Gastrocnemius medialis (tissue), 4 donors: ENCODE measurements around the gene DPYD. TPM values are rescaled to one million over a fixed set of nuclear protein-coding genes. Genes with fewer than 3 reads are reported as not detected.

Experiments
- ATAC-seq, 2 donors: fragments of 150-250 bp; one replicate each; pipeline ENCODE4 v1.9.1; 2016
- DNase-seq, 2 donors: peaks; one replicate each; pipeline ENCODE4 v3.0.0-alpha.2; 2019
- H3K27ac ChIP-seq, 4 donors: fragments of 200-600 bp; sonication (generic); 1 replicate in 1 of 4; 2 replicates in 3 of 4; pipeline ENCODE4 v1.5.1; 2016 to 2018; ENCODE audit warnings: mild to moderate bottlenecking in 2 of 4, moderate library complexity in 1 of 4
- H3K27me3 ChIP-seq, 3 donors: fragments of 200-600 bp; sonication (generic) in 2 of 3; 1 replicate in 1 of 3; 2 replicates in 2 of 3; pipeline versions ENCODE4 v1.5.1 to v1.6.0; 2016 to 2019; ENCODE audit warnings: mild to moderate bottlenecking in 1 of 3, moderate library complexity in 1 of 3
- H3K36me3 ChIP-seq, 2 donors: fragments of 200-600 bp; sonication (generic) in 1 of 2; one replicate each; pipeline ENCODE4 v1.5.1; 2017 to 2018
- H3K4me1 ChIP-seq, 2 donors: fragments of 200-600 bp; sonication (generic) in 1 of 2; one replicate each; pipeline ENCODE4 v1.5.1; 2016 to 2017; ENCODE audit warnings: mild to moderate bottlenecking in 2 of 2
- H3K4me3 ChIP-seq, 4 donors: fragments of 200-600 bp; sonication (generic) in 3 of 4; 1 replicate in 1 of 4; 2 replicates in 3 of 4; pipeline ENCODE4 v1.5.1; 2016 to 2019; ENCODE audit warnings: mild to moderate bottlenecking in 2 of 4
- H3K9me3 ChIP-seq, 3 donors: fragments of 200-600 bp; sonication (generic) in 2 of 3; 1 replicate in 1 of 3; 2 replicates in 2 of 3; pipeline ENCODE4 v1.5.1; 2016 to 2019
- CTCF ChIP-seq, 5 experiments: fragments of 450-650 bp in 3 of 5; fragments of 200-600 bp in 2 of 5; sonication (generic) in 2 of 5; IDR thresholded peaks in 4 of 5; conservative IDR thresholded peaks in 1 of 5; 1 replicate in 4 of 5; 2 replicates in 1 of 5; pipeline ENCODE4 v1.5.1; 2016 to 2019; ENCODE audit warnings: antibody characterized with exemption in 5 of 5, mild to moderate bottlenecking in 3 of 5, moderate library complexity in 3 of 5
- POLR2A ChIP-seq, 2 donors: fragments of 450-650 bp; IDR thresholded peaks; one replicate each; pipeline ENCODE4 v1.6.1; 2017; ENCODE audit warnings: antibody characterized with exemption in 2 of 2, mild to moderate bottlenecking in 2 of 2, moderate library complexity in 2 of 2
- in situ Hi-C, 4 donors: fragments of 200-750 bp; cut with MboI; loops; one replicate each; pipeline versions ENCODE4 v1.15.0 to v1.8.0; 2017; ENCODE audit warnings: low sequenced_read_pairs in 4 of 4
- intact Hi-C: fragments of 100-400 bp; cut with DNase I; formaldehyde crosslinking; loops from one replicate; pipeline ENCODE4 v1.15.1; 2023; ENCODE audit warnings: low total_unique reads
- total RNA-seq, 4 donors: library from RNA; depleted of rRNA; stranded (reverse); fragments of >200 nt; gene quantifications; one replicate each; pipeline versions ENCODE4 v1.1.0 to v1.2.3, GENCODE V29; 2016

The DPYD gene
- total RNA-seq, 4 donors from 2014 or later, result 4.6 to 13.9 (median 9.1) TPM

GRCh38 chr1:97845805-97846204 is 75.0 kb downstream of the DPYD start:
- H3K27me3 ChIP-seq, result no peaks in the 10 kb centered on the region
- H3K9me3 ChIP-seq, result no peaks in the 10 kb centered on the region
- no peak for ATAC-seq
- peaks cover 10 to 12% of the 10 kb centered on the region in 2 donors for H3K4me1 ChIP-seq
- in situ Hi-C loops, result no loop called here
- H3K4me3 ChIP-seq, result no peak overlapping the region
- TF ChIP-seq POLR2A (IDR thresholded peaks at IDR 0.05) (no peak), CTCF (IDR thresholded peaks at IDR 0.05 in 4 of 5, conservative IDR thresholded peaks at IDR 0.05 in 1 of 5) (no peak)
- H3K27ac ChIP-seq, result no peak overlapping the region
- DNase-seq, result no peak
- peaks cover 0 to 3% of the 10 kb centered on the region in 2 donors for H3K36me3 ChIP-seq
- intact Hi-C loops, result no loop called here

GRCh38 chr1:97844552-97845089 is 76.2 kb downstream of the DPYD start:
- intact Hi-C loops (no loop called here), in situ Hi-C loops (no loop called here)
- Histone ChIP-seq H3K27me3 (no peaks in the 10 kb centered on the region), H3K27ac (no peak overlapping the region), H3K9me3 (no peaks in the 10 kb centered on the region), H3K4me1 (peaks cover 1 to 5% of the 10 kb centered on the region in 2 donors), H3K36me3 (peaks cover 0 to 3% of the 10 kb centered on the region in 2 donors), H3K4me3 (no peak overlapping the region)
- no peak for DNase-seq
- no peak for ATAC-seq
- TF ChIP-seq POLR2A (IDR thresholded peaks at IDR 0.05), result no peak
- TF ChIP-seq CTCF (IDR thresholded peaks at IDR 0.05 in 4 of 5, conservative IDR thresholded peaks at IDR 0.05 in 1 of 5), result no peak

- Histone ChIP-seq H3K4me3 (no peak overlapping the region), H3K36me3 (peaks cover 0 to 3% of the 10 kb centered on the region in 2 donors), H3K9me3 (no peaks in the 10 kb centered on the region), H3K4me1 (no peaks in the 10 kb centered on the region), H3K27me3 (no peaks in the 10 kb centered on the region), H3K27ac (no peak overlapping the region)
- DNase-seq (no peak), ATAC-seq (no peak)
- intact Hi-C loops, result no loop called here
- in situ Hi-C loops, result no loop called here
- TF ChIP-seq CTCF (IDR thresholded peaks at IDR 0.05 in 4 of 5, conservative IDR thresholded peaks at IDR 0.05 in 1 of 5) (no peak), POLR2A (IDR thresholded peaks at IDR 0.05) (no peak)
Measured at GRCh38 chr1:97841338-97841737, 79.5 kb downstream of the DPYD start.

GRCh38 chr1:97837161-97837560 is 83.7 kb downstream of the DPYD start:
- in situ Hi-C loops, result no loop called here
- intact Hi-C loops, result no loop called here
- H3K27me3 ChIP-seq, result no peaks in the 10 kb centered on the region
- no peaks in the 10 kb centered on the region for H3K36me3 ChIP-seq
- H3K4me1 ChIP-seq, result peaks cover 4 to 7% of the 10 kb centered on the region in 2 donors
- DNase-seq (no peak), ATAC-seq (no peak)
- H3K27ac ChIP-seq, result no peak overlapping the region
- no peak overlapping the region for H3K4me3 ChIP-seq
- no peak for TF ChIP-seq CTCF (IDR thresholded peaks at IDR 0.05 in 4 of 5, conservative IDR thresholded peaks at IDR 0.05 in 1 of 5)
- no peak for TF ChIP-seq POLR2A (IDR thresholded peaks at IDR 0.05)
- H3K9me3 ChIP-seq, result no peaks in the 10 kb centered on the region

GRCh38 chr1:97834899-97835298 is 85.9 kb downstream of the DPYD start:
- Histone ChIP-seq H3K4me1 (peaks cover 6 to 7% of the 10 kb centered on the region in 2 donors), H3K27ac (no peak overlapping the region), H3K9me3 (no peaks in the 10 kb centered on the region), H3K36me3 (no peaks in the 10 kb centered on the region), H3K27me3 (no peaks in the 10 kb centered on the region), H3K4me3 (no peak overlapping the region)
- in situ Hi-C loops, result no loop called here
- TF ChIP-seq CTCF (IDR thresholded peaks at IDR 0.05 in 4 of 5, conservative IDR thresholded peaks at IDR 0.05 in 1 of 5), result no peak
- no peak for TF ChIP-seq POLR2A (IDR thresholded peaks at IDR 0.05)
- DNase-seq (no peak), ATAC-seq (no peak)
- intact Hi-C loops, result no loop called here
